CD14-positive monocyte (primary cell): ENCODE data around the gene GPC5. TPM values are rescaled to one million over a fixed set of nuclear protein-coding genes. Genes with fewer than 3 reads are reported as not detected.

Experiments used
- DNase-seq, 3 donors: peaks; one replicate each; pipeline ENCODE4 v3.0.0-alpha.2; 2011 to 2022
- H2AFZ ChIP-seq: 2 replicates; pipeline ENCODE4 v1.6.0; 2012; ENCODE audit warnings: mild to moderate bottlenecking, low read depth, low read length, inconsistent platforms; ENCODE audit not compliant: insufficient read depth, poor library complexity, severe bottlenecking
- H3K27ac ChIP-seq, 2 donors: 1 replicate in 1 of 2; 2 replicates in 1 of 2; pipeline ENCODE4 v1.5.1; 2012 to 2013; ENCODE audit warnings: low read length in 2 of 2, control low read depth in 1 of 2, inconsistent platforms in 1 of 2, low read depth in 1 of 2, mild to moderate bottlenecking in 1 of 2
- H3K27me3 ChIP-seq, 2 donors: one replicate each; pipeline versions ENCODE4 v1.6.0 to v1.6.1; 2011 to 2013; ENCODE audit warnings: low read length in 2 of 2; ENCODE audit not compliant: control insufficient read depth in 2 of 2, insufficient read depth in 2 of 2
- H3K36me3 ChIP-seq, 2 donors: replicated peaks in 1 of 2; 1 replicate in 1 of 2; 2 replicates in 1 of 2; pipeline versions ENCODE4 v1.5.1 to v1.6.1; 2012 to 2013; ENCODE audit warnings: low read length in 2 of 2, control low read depth in 1 of 2, inconsistent platforms in 1 of 2, mild to moderate bottlenecking in 1 of 2; ENCODE audit not compliant: insufficient read depth in 2 of 2, control insufficient read depth in 1 of 2
- H3K4me1 ChIP-seq, 2 donors: 1 replicate in 1 of 2; 2 replicates in 1 of 2; pipeline versions ENCODE4 v1.5.1 to v1.6.1; 2012 to 2013; ENCODE audit warnings: low read length in 2 of 2, control low read depth in 1 of 2, inconsistent platforms in 1 of 2, mild to moderate bottlenecking in 1 of 2, moderate library complexity in 1 of 2; ENCODE audit not compliant: insufficient read depth in 2 of 2, control insufficient read depth in 1 of 2
- H3K4me2 ChIP-seq: replicated peaks from 2 replicates; pipeline ENCODE3; 2012; ENCODE audit warnings: low read length, moderate library complexity, mild to moderate bottlenecking; ENCODE audit not compliant: poor library complexity, severe bottlenecking; ENCODE audit errors: extremely low read depth
- H3K4me3 ChIP-seq, 3 experiments: fragments of 200-600 bp in 1 of 3; sonication (generic) in 1 of 3; replicated peaks in 1 of 3; 1 replicate in 2 of 3; 2 replicates in 1 of 3; pipeline ENCODE4 v1.5.1; 2011 to 2013; ENCODE audit warnings: low read length in 3 of 3, mild to moderate bottlenecking in 3 of 3, control low read depth in 2 of 3, low read depth in 2 of 3, inconsistent platforms in 1 of 3, moderate library complexity in 1 of 3
- H3K79me2 ChIP-seq: 2 replicates; pipeline ENCODE4 v1.6.0; 2012; ENCODE audit warnings: mild to moderate bottlenecking, control low read depth, inconsistent platforms, low read length, moderate library complexity; ENCODE audit not compliant: insufficient read depth
- H3K9ac ChIP-seq: 2 replicates; pipeline ENCODE4 v1.6.0; 2017; ENCODE audit warnings: low read length, mild to moderate bottlenecking; ENCODE audit not compliant: insufficient read depth, poor library complexity, severe bottlenecking
- H3K9me3 ChIP-seq, 2 donors: replicated peaks in 1 of 2; 1 replicate in 1 of 2; 2 replicates in 1 of 2; pipeline versions ENCODE4 v1.5.1 to v1.6.1; 2012 to 2013; ENCODE audit warnings: low read length in 2 of 2, control low read depth in 1 of 2; ENCODE audit not compliant: control insufficient read depth in 1 of 2, insufficient read depth in 1 of 2
- H4K20me1 ChIP-seq: 2 replicates; pipeline ENCODE4 v1.6.0; 2012; ENCODE audit warnings: mild to moderate bottlenecking, low read length, control low read depth, moderate library complexity; ENCODE audit not compliant: insufficient read depth
- H3K27ac Mint-ChIP-seq, 7 donors: one replicate each; pipeline ENCODE4 v1.8.0; 2020; ENCODE audit warnings: mild to moderate bottlenecking in 7 of 7, mixed read lengths in 7 of 7, moderate library complexity in 6 of 7, inconsistent platforms in 2 of 7
- H3K27me3 Mint-ChIP-seq, 3 donors: one replicate each; pipeline ENCODE4 v1.8.0; 2021 to 2022; ENCODE audit warnings: low read depth in 3 of 3, mild to moderate bottlenecking in 3 of 3, mixed read lengths in 3 of 3, moderate library complexity in 3 of 3, inconsistent platforms in 1 of 3
- H3K36me3 Mint-ChIP-seq, 2 donors: one replicate each; pipeline ENCODE4 v1.8.0; 2020; ENCODE audit warnings: mixed read lengths in 2 of 2, inconsistent platforms in 1 of 2, mild to moderate bottlenecking in 1 of 2
- H3K4me1 Mint-ChIP-seq: one replicate; pipeline ENCODE4 v1.8.0; 2020; ENCODE audit warnings: mild to moderate bottlenecking, mixed read lengths
- H3K4me3 Mint-ChIP-seq, 2 donors: one replicate each; pipeline ENCODE4 v1.8.0; 2020; ENCODE audit warnings: mild to moderate bottlenecking in 2 of 2, mixed read lengths in 2 of 2, moderate library complexity in 1 of 2
- H3K9me3 Mint-ChIP-seq, 7 donors: one replicate each; pipeline ENCODE4 v1.8.0; 2020 to 2022; ENCODE audit warnings: mixed read lengths in 7 of 7, mild to moderate bottlenecking in 6 of 7, moderate library complexity in 6 of 7, inconsistent platforms in 2 of 7
- WGBS: methylation state at CpG from one replicate; pipeline ENCODE4 v1.1.5; 2013; ENCODE audit warnings: missing lambda C conversion rate; ENCODE audit not compliant: insufficient coverage; 5-methylcytosine and 5-hydroxymethylcytosine counted together
- intact Hi-C, 2 donors: fragments of 100-400 bp; cut with micrococcal nuclease; formaldehyde crosslinking; loops; one replicate each; pipeline versions ENCODE4 v1.15.0 to v1.15.1; 2023
- polyA plus RNA-seq, 3 donors: library from polyadenylated mRNA; depleted of rRNA in 1 of 3; unstranded in 2 of 3; stranded (reverse) in 1 of 3; fragments of 300-500 nt in 2 of 3; fragments of >200 nt in 1 of 3; fragmentation: Illumina TruSeq in 2 of 3; gene quantifications; 1 replicate in 2 of 3; 2 replicates in 1 of 3; pipeline ENCODE4 v1.2.3, GENCODE V29; 2012 to 2021
- TF ChIP-seq, protein P1 (sequence below): fragments of 200-600 bp; IDR thresholded peaks from one replicate; pipeline ENCODE4 v1.8.0; 2022; ENCODE audit warnings: antibody characterized with exemption, mild to moderate bottlenecking

Gene GPC5
- polyA plus RNA-seq, 3 donors = not detected

DNA sequence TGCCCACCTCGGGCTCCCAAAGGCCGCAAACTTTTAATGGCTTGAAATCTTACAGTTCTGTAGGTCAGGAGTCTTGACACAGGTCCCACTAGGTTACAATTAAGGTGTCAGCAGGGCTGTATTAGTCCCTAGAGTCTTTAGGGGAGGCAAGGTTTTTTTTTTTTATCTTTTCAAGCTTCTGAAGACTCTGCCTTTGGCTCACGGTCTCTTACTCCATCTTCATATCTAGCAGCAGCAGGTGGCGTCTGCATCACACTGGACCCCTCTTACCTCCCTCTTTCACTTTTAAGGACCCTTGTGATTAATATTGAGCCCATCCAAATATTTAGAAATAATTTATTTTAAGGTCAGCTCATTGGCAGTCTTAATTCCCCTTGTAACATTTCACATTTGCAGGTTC, 39.3 kb upstream of the GPC5 start:
- no peaks in the 10 kb centered on the region for H3K27me3 ChIP-seq
- no peaks in the 10 kb centered on the region for H3K9me3 Mint-ChIP-seq
- H3K4me3 ChIP-seq = no peak overlapping the region
- intact Hi-C loops = no loop called here
- no peak overlapping the region for H3K27ac ChIP-seq
- no peak overlapping the region for H3K27ac Mint-ChIP-seq
- H3K4me1 ChIP-seq = no peaks in the 10 kb centered on the region
- peaks cover 2% of the 10 kb centered on the region for H3K4me1 Mint-ChIP-seq
- H3K36me3 Mint-ChIP-seq = peaks cover 22 to 26% of the 10 kb centered on the region in 2 donors
- DNase-seq = no peak
- no peaks in the 10 kb centered on the region for H3K9me3 ChIP-seq
- H4K20me1 ChIP-seq = no peaks in the 10 kb centered on the region
- H3K9ac ChIP-seq = no peak overlapping the region
- no peaks in the 10 kb centered on the region for H3K27me3 Mint-ChIP-seq
- 94% methylated on average over 2 of the region's 4 CpGs for WGBS
- H3K4me2 ChIP-seq = no peak overlapping the region
- H3K4me3 Mint-ChIP-seq = no peak overlapping the region
- no peaks in the 10 kb centered on the region for H3K79me2 ChIP-seq
- peaks cover 12 to 19% of the 10 kb centered on the region in 2 donors for H3K36me3 ChIP-seq
- H2AFZ ChIP-seq = no peak overlapping the region
- TF ChIP-seq, protein P1, sequence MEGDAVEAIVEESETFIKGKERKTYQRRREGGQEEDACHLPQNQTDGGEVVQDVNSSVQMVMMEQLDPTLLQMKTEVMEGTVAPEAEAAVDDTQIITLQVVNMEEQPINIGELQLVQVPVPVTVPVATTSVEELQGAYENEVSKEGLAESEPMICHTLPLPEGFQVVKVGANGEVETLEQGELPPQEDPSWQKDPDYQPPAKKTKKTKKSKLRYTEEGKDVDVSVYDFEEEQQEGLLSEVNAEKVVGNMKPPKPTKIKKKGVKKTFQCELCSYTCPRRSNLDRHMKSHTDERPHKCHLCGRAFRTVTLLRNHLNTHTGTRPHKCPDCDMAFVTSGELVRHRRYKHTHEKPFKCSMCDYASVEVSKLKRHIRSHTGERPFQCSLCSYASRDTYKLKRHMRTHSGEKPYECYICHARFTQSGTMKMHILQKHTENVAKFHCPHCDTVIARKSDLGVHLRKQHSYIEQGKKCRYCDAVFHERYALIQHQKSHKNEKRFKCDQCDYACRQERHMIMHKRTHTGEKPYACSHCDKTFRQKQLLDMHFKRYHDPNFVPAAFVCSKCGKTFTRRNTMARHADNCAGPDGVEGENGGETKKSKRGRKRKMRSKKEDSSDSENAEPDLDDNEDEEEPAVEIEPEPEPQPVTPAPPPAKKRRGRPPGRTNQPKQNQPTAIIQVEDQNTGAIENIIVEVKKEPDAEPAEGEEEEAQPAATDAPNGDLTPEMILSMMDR = no peak

DNA sequence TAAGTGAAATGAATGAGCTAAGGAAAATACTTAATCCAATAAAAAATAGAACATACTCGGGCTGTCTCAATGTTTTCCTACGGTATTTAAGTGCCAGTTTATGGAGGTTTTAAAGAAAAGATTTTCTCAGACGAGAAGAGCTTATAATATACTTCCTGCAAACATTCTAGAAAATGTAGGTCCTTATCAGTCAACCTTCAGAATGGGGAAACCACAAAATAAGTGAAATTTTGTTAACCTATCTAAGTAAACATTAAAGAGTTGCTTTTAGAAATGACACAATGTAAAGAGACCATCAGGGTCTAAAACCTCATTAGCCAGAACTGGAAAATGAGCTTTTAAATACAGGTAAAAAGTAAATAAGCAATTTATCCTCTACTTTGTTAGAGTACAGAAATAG, 38.8 kb upstream of the GPC5 start:
- no peaks in the 10 kb centered on the region for H3K9me3 Mint-ChIP-seq
- intact Hi-C loops = no loop called here
- H3K4me3 Mint-ChIP-seq = no peak overlapping the region
- no peak for DNase-seq
- Histone ChIP-seq H3K79me2 (no peaks in the 10 kb centered on the region), H3K27me3 (no peaks in the 10 kb centered on the region), H3K9me3 (no peaks in the 10 kb centered on the region), H4K20me1 (no peaks in the 10 kb centered on the region), H3K27ac (no peak overlapping the region), H2AFZ (no peak overlapping the region), H3K4me3 (no peak overlapping the region), H3K4me2 (no peak overlapping the region), H3K9ac (no peak overlapping the region), H3K4me1 (no peaks in the 10 kb centered on the region), H3K36me3 (peaks cover 8 to 14% of the 10 kb centered on the region in 2 donors)
- TF ChIP-seq, protein P1 = no peak
- no CpG with 5 or more reads among the region's 3 CpGs for WGBS
- H3K27me3 Mint-ChIP-seq = no peaks in the 10 kb centered on the region
- peaks cover 20 to 21% of the 10 kb centered on the region in 2 donors for H3K36me3 Mint-ChIP-seq
- no peak overlapping the region for H3K27ac Mint-ChIP-seq
- H3K4me1 Mint-ChIP-seq = peaks cover 2% of the 10 kb centered on the region
